ENCODE results near the gene PRMT5. TPM values are rescaled to one million over a fixed set of nuclear protein-coding genes. Genes with fewer than 3 reads are reported as not detected.

PRMT5 gene
- total and polyA plus RNA-seq, 2 donors (not counting 3 experiments of a cell fraction or from before 2014, with no cell fraction given) = 73.1 to 197 TPM

GRCh38 chr14:22896356-22896755 is 32.8 kb downstream of the PRMT5 start:
- H3K9ac ChIP-seq (replicated peaks; ENCODE audit: extremely low read depth, insufficient read depth, low read length) = no peak overlapping the region
- no peak overlapping the region for H3K27ac ChIP-seq (ENCODE audit: insufficient read depth, low read depth, low read length)
- no peaks in the 10 kb centered on the region for H3K27me3 ChIP-seq (ENCODE audit: control insufficient read depth in 2 of 2, insufficient read depth in 2 of 2, low read length in 2 of 2)
- FAIRE-seq = no peak
- intact Hi-C loops (cut with micrococcal nuclease) (no loop called here), dilution Hi-C loops (cut with MboI; ENCODE audit: extremely low pct_ligation_motif_present, low sequenced_read_pairs) (no loop called here)
- H3K4me1 ChIP-seq (ENCODE audit: control insufficient read depth, extremely low read depth, insufficient read depth, low read length) = no peaks in the 10 kb centered on the region
- H3K9me1 ChIP-seq (replicated peaks; ENCODE audit: control insufficient read depth, extremely low read depth, insufficient read depth, low read length) = no peaks in the 10 kb centered on the region
- DNase-seq (ENCODE audit: low read depth, low spot score) = no peak
- ChIA-PET POLR2A (no interaction called here), CTCF (interaction anchor here (1.1 to 9.7 kb wide), 9 partner anchors 9 to 338 kb away, joined by 3 to 75 read pairs (median 4); partner anchors contain the start of gene LRP10)
- H3K4me3 ChIP-seq (replicated peaks in 1 of 3; ENCODE audit: insufficient read depth in 1 of 3, low read depth in 1 of 3, low read length in 3 of 3) = no peak overlapping the region
- no peaks in the 10 kb centered on the region for H3K9me3 ChIP-seq (replicated peaks; ENCODE audit: control insufficient read depth, insufficient read depth, low read length)
- H3K36me3 ChIP-seq (ENCODE audit: control insufficient read depth in 2 of 2, extremely low read depth in 1 of 2, insufficient read depth in 2 of 2, low read length in 2 of 2) = peaks cover 2 to 6% of the 10 kb centered on the region in 2 experiments
- H4K20me1 ChIP-seq (replicated peaks; ENCODE audit: control insufficient read depth, extremely low read depth, insufficient read depth, low read length) = no peaks in the 10 kb centered on the region
- TF ChIP-seq GATA2 (IDR thresholded peaks at IDR 0.05; ENCODE audit: insufficient read depth, insufficient read length, low read depth, low read length) = no peak
- TF ChIP-seq EZH2 (IDR thresholded peaks at IDR 0.05; ENCODE audit: borderline replicate concordance, low read depth, low read length, severe bottlenecking) = no peak
- TF ChIP-seq MYC (IDR thresholded peaks at IDR 0.05; ENCODE audit: low read depth, low read length) = no peak
- no peak for TF ChIP-seq FOS (IDR thresholded peaks at IDR 0.05; ENCODE audit: borderline replicate concordance, insufficient read depth, low read length)
- no peak for TF ChIP-seq JUN (IDR thresholded peaks at IDR 0.05; ENCODE audit: borderline replicate concordance, insufficient read depth, insufficient read length, low read depth)
- TF ChIP-seq POLR2AphosphoS5 (IDR thresholded peaks at IDR 0.05; ENCODE audit: insufficient read depth, low read depth, low read length) = no peak
- no peak for TF ChIP-seq CTCF (IDR thresholded peaks at IDR 0.05; ENCODE audit: extremely low read depth in 1 of 2, insufficient read depth in 1 of 2, low read depth in 1 of 2, low read length in 2 of 2)
- no peak for TF ChIP-seq MAX (IDR thresholded peaks at IDR 0.05; ENCODE audit: insufficient read depth, insufficient read length)
- TF ChIP-seq POLR2A (IDR thresholded peaks at IDR 0.05; ENCODE audit: low read depth, low read length) = no peak
- no peaks in the 10 kb centered on the region for H3K79me2 ChIP-seq (ENCODE audit: control insufficient read depth, insufficient read depth, low read length)
- no peak overlapping the region for H2AFZ ChIP-seq (ENCODE audit: low read depth, low read length)
- BruUV-seq (replicated peaks) = no TSS peak
- H3K4me2 ChIP-seq (ENCODE audit: insufficient read depth, low read length) = no peak overlapping the region

Measured in endothelial cell of umbilical vein (primary cell).